HCT116 (cell line): Measurements from ENCODE around the gene GLOD5. TPM values are rescaled to one million over a fixed set of nuclear protein-coding genes. Genes with fewer than 3 reads are reported as not detected.

Experiments used
- ATAC-seq: fragments of 200-7000 bp; cut with Tn5 transposase; 2 replicates; pipeline ENCODE4 v1.9.1; 2020; ENCODE audit warnings: mild to moderate bottlenecking, moderate library complexity
- BruUV-seq: library from RNA; stranded (reverse); fragments of 400-500 nt; replicated peaks from 2 replicates; lab custom pipeline; 2021; lab: Mats Ljungman, UMichigan
- CTCF ChIA-PET: fragments of 300-600 bp; sonication (Branson Sonifier 250); formaldehyde crosslinking; loops from one replicate; lab custom pipeline; 2021; ENCODE audit warnings: antibody characterized with exemption; lab: Charles Lee
- POLR2A ChIA-PET: fragments of 300-600, 350-600 bp; sonication (Branson Sonifier 250); formaldehyde crosslinking; loops from one replicate; lab custom pipeline; 2021; ENCODE audit warnings: antibody characterized with exemption; lab: Charles Lee
- RAD21 ChIA-PET, 2 experiments: fragments of 300-600 bp; sonication (Branson Sonifier 250); formaldehyde crosslinking; loops; one replicate each; lab custom pipeline; 2023; ENCODE audit warnings: low total read pairs in 2 of 2; ENCODE audit not compliant: uncharacterized antibody in 2 of 2, unreplicated experiment in 2 of 2, low non-redundant PET in 1 of 2; lab: Charles Lee
- DNase-seq: peaks from one replicate; pipeline ENCODE4 v3.0.0-alpha.2; 2010; ENCODE audit warnings: low read depth, low spot score
- H2AFZ ChIP-seq: fragments of 200-600 bp; shearing (Covaris generic), sonication (generic); 2 replicates; pipeline ENCODE4 v1.6.1; 2017; ENCODE audit warnings: low read depth, mixed run types, mixed read lengths, antibody characterized with exemption, low read length; ENCODE audit not compliant: poor library complexity, severe bottlenecking
- H3K27ac ChIP-seq: 2 replicates; pipeline ENCODE4 v1.5.1; 2012; ENCODE audit warnings: low read depth, low read length
- H3K27me3 ChIP-seq: fragments of 200-600 bp; sonication (generic); 2 replicates; pipeline ENCODE4 v1.6.1; 2016; ENCODE audit warnings: mixed run types, low read length, mixed read lengths; ENCODE audit not compliant: insufficient read depth
- H3K36me3 ChIP-seq, 2 experiments: fragments of 200-500 bp in 1 of 2; fragments of 200-600 bp in 1 of 2; sonication (Bioruptor generic) in 1 of 2; sonication (generic) in 1 of 2; 2 replicates each; pipeline versions ENCODE4 v1.5.1 to v1.6.1; 2014 to 2016; ENCODE audit warnings: low read length in 2 of 2, inconsistent platforms in 1 of 2, mixed read lengths in 1 of 2, mixed run types in 1 of 2; ENCODE audit not compliant: insufficient read depth in 2 of 2, control insufficient read depth in 1 of 2
- H3K4me1 ChIP-seq, 2 experiments: fragments of 200-600 bp in 1 of 2; sonication (generic) in 1 of 2; 2 replicates each; pipeline versions ENCODE4 v1.5.1 to v1.6.1; 2012 to 2017; ENCODE audit warnings: low read length in 2 of 2, inconsistent platforms in 1 of 2, mild to moderate bottlenecking in 1 of 2, mixed read lengths in 1 of 2, mixed run types in 1 of 2, moderate library complexity in 1 of 2; ENCODE audit not compliant: insufficient read depth in 2 of 2, control insufficient read depth in 1 of 2
- H3K4me2 ChIP-seq: fragments of 200-600 bp; sonication (generic); 2 replicates; pipeline ENCODE4 v1.6.1; 2017; ENCODE audit warnings: mixed run types, low read length, mixed read lengths
- H3K4me3 ChIP-seq, 2 experiments: fragments of 200-600 bp in 1 of 2; sonication (generic) in 1 of 2; replicated peaks in 1 of 2; 2 replicates each; pipeline ENCODE4 v1.5.1; 2011 to 2016; ENCODE audit warnings: low read length in 2 of 2, control low read depth in 1 of 2, low read depth in 1 of 2, mild to moderate bottlenecking in 1 of 2, mixed read lengths in 1 of 2, mixed run types in 1 of 2
- H3K79me2 ChIP-seq: fragments of 200-600 bp; sonication (generic); 2 replicates; pipeline ENCODE4 v1.6.1; 2017; ENCODE audit warnings: mild to moderate bottlenecking, mixed run types, low read length, moderate library complexity, mixed read lengths; ENCODE audit not compliant: insufficient read depth
- H3K9ac ChIP-seq: fragments of 200-600 bp; sonication (generic); 2 replicates; pipeline ENCODE4 v1.6.1; 2016; ENCODE audit warnings: low read length, mixed read lengths
- H3K9me2 ChIP-seq: fragments of 200-600 bp; sonication (generic), shearing (Covaris generic); 2 replicates; pipeline ENCODE4 v1.6.1; 2017; ENCODE audit warnings: mixed run types, mild to moderate bottlenecking, moderate library complexity; ENCODE audit not compliant: insufficient read depth
- H3K9me3 ChIP-seq, 2 experiments: fragments of 200-500 bp in 1 of 2; fragments of 200-600 bp in 1 of 2; sonication (Bioruptor generic) in 1 of 2; sonication (generic) in 1 of 2; 2 replicates each; pipeline ENCODE4 v1.6.1; 2014 to 2017; ENCODE audit warnings: low read length in 2 of 2, mixed read lengths in 2 of 2, inconsistent platforms in 1 of 2, low read depth in 1 of 2, mild to moderate bottlenecking in 1 of 2, mixed run types in 1 of 2, moderate library complexity in 1 of 2; ENCODE audit not compliant: control insufficient read depth in 1 of 2, insufficient read depth in 1 of 2
- H4K20me1 ChIP-seq: fragments of 200-600 bp; sonication (generic), shearing (Covaris generic); 2 replicates; pipeline ENCODE4 v1.6.1; 2017; ENCODE audit warnings: mixed run types, mild to moderate bottlenecking, moderate library complexity; ENCODE audit not compliant: insufficient read depth
- ATF3 ChIP-seq: IDR thresholded peaks from 2 replicates; pipeline ENCODE4 v1.6.1; 2012
- CBX3 ChIP-seq: IDR thresholded peaks from 2 replicates; pipeline ENCODE4 v1.6.1; 2012; ENCODE audit warnings: low read depth
- CTCF ChIP-seq, 3 experiments: fragments of 200-600 bp in 1 of 3; sonication (generic) in 1 of 3; IDR thresholded peaks in 2 of 3; conservative IDR thresholded peaks in 1 of 3; 2 replicates each; pipeline ENCODE4 v1.5.1; 2012 to 2017; ENCODE audit warnings: low read depth in 2 of 3, low read length in 2 of 3, antibody characterized with exemption in 1 of 3, borderline replicate concordance in 1 of 3, control low read depth in 1 of 3, mild to moderate bottlenecking in 1 of 3, mixed read lengths in 1 of 3, mixed run types in 1 of 3, moderate library complexity in 1 of 3; ENCODE audit not compliant: insufficient read depth in 1 of 3
- EGR1 ChIP-seq: IDR thresholded peaks from 2 replicates; pipeline ENCODE4 v1.6.1; 2012; ENCODE audit warnings: low read depth
- ELF1 ChIP-seq: IDR thresholded peaks from 2 replicates; pipeline ENCODE4 v1.6.1; 2012; ENCODE audit warnings: low read depth, borderline replicate concordance
- EZH2 ChIP-seq: fragments of 200-600 bp; sonication (generic); IDR thresholded peaks from 2 replicates; pipeline ENCODE4 v1.6.1; 2017; ENCODE audit warnings: antibody characterized with exemption, mixed run types
- EZH2phosphoT487 ChIP-seq: fragments of 200-600 bp; IDR thresholded peaks from 2 replicates; pipeline ENCODE4 v1.6.1; 2018; ENCODE audit warnings: antibody characterized with exemption, borderline replicate concordance
- JUND ChIP-seq: IDR thresholded peaks from 2 replicates; pipeline ENCODE4 v1.6.1; 2012
- MAX ChIP-seq: IDR thresholded peaks from 2 replicates; pipeline ENCODE4 v1.6.1; 2012
- POLR2A ChIP-seq: IDR thresholded peaks from 2 replicates; pipeline ENCODE4 v1.7.0; 2011; ENCODE audit warnings: borderline replicate concordance; ENCODE audit not compliant: insufficient read depth, insufficient read length; ENCODE audit errors: extremely low read depth
- POLR2AphosphoS5 ChIP-seq: IDR thresholded peaks from 2 replicates; pipeline ENCODE4 v1.6.1; 2011; ENCODE audit warnings: mild to moderate bottlenecking, low read depth, low read length, moderate library complexity
- RAD21 ChIP-seq: IDR thresholded peaks from 2 replicates; pipeline ENCODE4 v1.6.1; 2012; ENCODE audit warnings: low read depth, mild to moderate bottlenecking
- SIN3A ChIP-seq: IDR thresholded peaks from 2 replicates; pipeline ENCODE4 v1.6.1; 2012; ENCODE audit warnings: low read depth
- TCF7L2 ChIP-seq: IDR thresholded peaks from 2 replicates; pipeline ENCODE4 v1.7.0; 2011; ENCODE audit warnings: borderline replicate concordance, inconsistent platforms; ENCODE audit not compliant: insufficient read depth, insufficient read length; ENCODE audit errors: extremely low read depth
- intact Hi-C: fragments of 100-400 bp; cut with micrococcal nuclease; formaldehyde crosslinking; loops from 2 replicates; pipeline ENCODE4 v1.10.0; 2022
- total RNA-seq: library from RNA; stranded (reverse); gene quantifications from one replicate; pipeline ENCODE4 v1.2.1, GENCODE V29; 2021; ENCODE audit not compliant: unreplicated experiment

The GLOD5 gene
- total RNA-seq, 1 experiment from 2014 or later: not detected

GRCh38 chrX:48794340-48794910, 32.9 kb downstream of the GLOD5 start:
- Histone ChIP-seq H2AFZ (no peak overlapping the region), H3K27me3 (no peaks in the 10 kb centered on the region), H3K36me3 (no peaks in the 10 kb centered on the region), H3K4me1 (peaks cover 11 to 19% of the 10 kb centered on the region in 2 experiments)
- RAD21 ChIA-PET: no interaction called here
- no TSS peak for BruUV-seq
- no peak for TF ChIP-seq TCF7L2
- no peak for TF ChIP-seq CBX3
- no peak for TF ChIP-seq POLR2AphosphoS5
- TF ChIP-seq POLR2A: no peak
- TF ChIP-seq JUND: no peak
- no peak for TF ChIP-seq EZH2
- TF ChIP-seq ELF1: no peak
- TF ChIP-seq RAD21: no peak
- no peak for TF ChIP-seq CTCF (IDR thresholded peaks at IDR 0.05 in 2 of 3, conservative IDR thresholded peaks at IDR 0.05 in 1 of 3; ENCODE audit: borderline replicate concordance in 1 of 3, insufficient read depth in 1 of 3, low read depth in 2 of 3, low read length in 2 of 3)
- no peak for TF ChIP-seq ATF3
- TF ChIP-seq EGR1: no peak
- TF ChIP-seq MAX: no peak
- TF ChIP-seq SIN3A: no peak
- TF ChIP-seq EZH2phosphoT487: no peak
- TF ChIP-seq, all 23 proteins: peak for 0
- no peaks in the 10 kb centered on the region for H4K20me1 ChIP-seq
- intact Hi-C loops: no loop called here
- no peak overlapping the region for H3K9ac ChIP-seq
- DNase-seq (no peak), ATAC-seq (no peak)
- no peak overlapping the region for H3K27ac ChIP-seq
- H3K9me3 ChIP-seq: no peaks in the 10 kb centered on the region
- H3K4me3 ChIP-seq: no peak overlapping the region
- H3K9me2 ChIP-seq: no peaks in the 10 kb centered on the region
- H3K79me2 ChIP-seq: no peaks in the 10 kb centered on the region
- ChIA-PET CTCF (no interaction called here), POLR2A (no interaction called here)
- H3K4me2 ChIP-seq: peak overlapping the region; percentile 60
